Endothelial cell of umbilical vein (primary cell): ENCODE measurements around the gene POLR2J. TPM values are rescaled to one million over a fixed set of nuclear protein-coding genes. Genes with fewer than 3 reads are reported as not detected.

ENCODE experiments used
- BruUV-seq: library from RNA; stranded (reverse); fragments of 400-500 nt; replicated peaks from 2 replicates; lab custom pipeline; 2021; lab: Mats Ljungman, UMichigan
- CTCF ChIA-PET: fragments of 300-600, 350-600 bp; sonication (Branson Sonifier 250); formaldehyde crosslinking; loops from one replicate; lab custom pipeline; 2021; ENCODE audit warnings: antibody characterized with exemption, inconsistent platforms; lab: Charles Lee
- POLR2A ChIA-PET: fragments of 300-600, 350-600 bp; sonication (Branson Sonifier 250); formaldehyde crosslinking; loops from one replicate; lab custom pipeline; 2021; ENCODE audit warnings: antibody characterized with exemption, inconsistent platforms; lab: Charles Lee
- DNase-seq: peaks from one replicate; pipeline ENCODE4 v3.0.0-alpha.2; 2011; ENCODE audit warnings: low read depth, low spot score
- FAIRE-seq: peaks from 2 replicates; lab custom pipeline; 2011; peaks lifted over from hg19 to GRCh38; lab: Jason Lieb, UNC
- H2AFZ ChIP-seq: 2 replicates; pipeline ENCODE4 v1.6.0; 2012; ENCODE audit warnings: low read depth, low read length, control low read depth, inconsistent platforms
- H3K27ac ChIP-seq: 2 replicates; pipeline ENCODE4 v1.5.1; 2011; ENCODE audit warnings: low read depth, mild to moderate bottlenecking, control low read depth, low read length, moderate library complexity; ENCODE audit not compliant: insufficient read depth
- H3K27me3 ChIP-seq, 2 experiments: 2 replicates each; pipeline versions ENCODE4 v1.6.0 to v1.6.1; 2011; ENCODE audit warnings: low read length in 2 of 2, mixed read lengths in 1 of 2; ENCODE audit not compliant: control insufficient read depth in 2 of 2, insufficient read depth in 2 of 2
- H3K36me3 ChIP-seq, 2 experiments: 2 replicates in 1 of 2; 3 replicates in 1 of 2; pipeline ENCODE4 v1.5.1; 2011; ENCODE audit warnings: low read length in 2 of 2, mild to moderate bottlenecking in 1 of 2, moderate library complexity in 1 of 2; ENCODE audit not compliant: control insufficient read depth in 2 of 2, insufficient read depth in 2 of 2; ENCODE audit errors: extremely low read depth in 1 of 2
- H3K4me1 ChIP-seq: 3 replicates; pipeline ENCODE4 v1.5.1; 2011; ENCODE audit warnings: mild to moderate bottlenecking, low read length; ENCODE audit not compliant: control insufficient read depth, insufficient read depth; ENCODE audit errors: extremely low read depth
- H3K4me2 ChIP-seq: 2 replicates; pipeline ENCODE4 v1.6.1; 2011; ENCODE audit warnings: low read length, control low read depth, mixed read lengths; ENCODE audit not compliant: insufficient read depth
- H3K4me3 ChIP-seq, 3 experiments: fragments of 200-600 bp in 1 of 3; sonication (generic), shearing (Covaris generic) in 1 of 3; replicated peaks in 1 of 3; 2 replicates each; pipeline ENCODE4 v1.5.1; 2011 to 2016; ENCODE audit warnings: control low read depth in 3 of 3, low read length in 3 of 3, mild to moderate bottlenecking in 2 of 3, inconsistent platforms in 1 of 3, low read depth in 1 of 3, moderate library complexity in 1 of 3; ENCODE audit not compliant: insufficient read depth in 1 of 3
- H3K79me2 ChIP-seq: 2 replicates; pipeline ENCODE4 v1.6.0; 2012; ENCODE audit warnings: low read length, inconsistent platforms; ENCODE audit not compliant: control insufficient read depth, insufficient read depth
- H3K9ac ChIP-seq: replicated peaks from 2 replicates; pipeline ENCODE3; 2011; ENCODE audit warnings: low read length, control low read depth; ENCODE audit not compliant: insufficient read depth; ENCODE audit errors: extremely low read depth
- H3K9me1 ChIP-seq: replicated peaks from 3 replicates; pipeline ENCODE4 v1.6.0; 2011; ENCODE audit warnings: mild to moderate bottlenecking, low read length; ENCODE audit not compliant: control insufficient read depth, insufficient read depth; ENCODE audit errors: extremely low read depth
- H3K9me3 ChIP-seq: replicated peaks from 2 replicates; pipeline ENCODE4 v1.5.1; 2012; ENCODE audit warnings: low read length, inconsistent platforms; ENCODE audit not compliant: control insufficient read depth, insufficient read depth
- H4K20me1 ChIP-seq: replicated peaks from 2 replicates; pipeline ENCODE3; 2011; ENCODE audit warnings: mild to moderate bottlenecking, low read length; ENCODE audit not compliant: control insufficient read depth, insufficient read depth; ENCODE audit errors: extremely low read depth
- EZH2 ChIP-seq: IDR thresholded peaks from 2 replicates; pipeline ENCODE4 v1.6.1; 2012; ENCODE audit warnings: borderline replicate concordance, low read depth, mild to moderate bottlenecking, moderate library complexity, low read length, inconsistent platforms; ENCODE audit not compliant: severe bottlenecking
- FOS ChIP-seq: IDR thresholded peaks from 2 replicates; pipeline ENCODE4 v1.6.1; 2011; ENCODE audit warnings: mild to moderate bottlenecking, low read length, moderate library complexity, borderline replicate concordance; ENCODE audit not compliant: insufficient read depth
- GATA2 ChIP-seq: IDR thresholded peaks from 2 replicates; pipeline ENCODE4 v1.7.0; 2011; ENCODE audit warnings: low read depth, mild to moderate bottlenecking, moderate library complexity, mixed read lengths, low read length; ENCODE audit not compliant: insufficient read length, insufficient read depth
- JUN ChIP-seq: IDR thresholded peaks from 2 replicates; pipeline ENCODE4 v1.6.1; 2011; ENCODE audit warnings: borderline replicate concordance, low read depth; ENCODE audit not compliant: insufficient read length, insufficient read depth
- MYC ChIP-seq: IDR thresholded peaks from one replicate; pipeline ENCODE4 v1.6.1; 2011; ENCODE audit warnings: mild to moderate bottlenecking, low read depth, low read length
- POLR2A ChIP-seq: IDR thresholded peaks from 2 replicates; pipeline ENCODE4 v1.6.1; 2012; ENCODE audit warnings: low read depth, mild to moderate bottlenecking, control low read depth, low read length
- POLR2AphosphoS5 ChIP-seq: IDR thresholded peaks from 2 replicates; pipeline ENCODE4 v1.6.1; 2012; ENCODE audit warnings: low read depth, mild to moderate bottlenecking, control low read depth, low read length, moderate library complexity; ENCODE audit not compliant: insufficient read depth
- dilution Hi-C: fragments of 300-500 bp; cut with MboI; formaldehyde crosslinking; loops from one replicate; pipeline ENCODE4 v1.15.0; 2019; ENCODE audit warnings: low sequenced_read_pairs; ENCODE audit not compliant: extremely low pct_ligation_motif_present
- intact Hi-C: fragments of 100-400 bp; cut with micrococcal nuclease; formaldehyde crosslinking; loops from one replicate; pipeline ENCODE4 v1.10.0; 2022
- polyA plus RNA-seq, 4 experiments: library from polyadenylated mRNA; depleted of rRNA in 3 of 4; stranded (reverse) in 3 of 4; unstranded in 1 of 4; fragments of >200 nt; gene quantifications; 2 replicates each; pipeline versions ENCODE4 v1.2.1 to v1.2.3, GENCODE V29; 2011 to 2012; ENCODE audit warnings: missing spikeins in 1 of 4
- total RNA-seq: library from RNA; stranded (reverse); gene quantifications from 2 replicates; pipeline ENCODE4 v1.2.3, GENCODE V29; 2021
- TF ChIP-seq, protein P1 (sequence below), 2 donors: IDR thresholded peaks; 1 replicate in 1 of 2; 2 replicates in 1 of 2; pipeline ENCODE4 v1.5.1; 2011; ENCODE audit warnings: low read length in 2 of 2, mild to moderate bottlenecking in 2 of 2, moderate library complexity in 2 of 2, control low read depth in 1 of 2, inconsistent platforms in 1 of 2, low read depth in 1 of 2; ENCODE audit not compliant: insufficient read depth in 1 of 2; ENCODE audit errors: extremely low read depth in 1 of 2
- TF ChIP-seq, protein P2 (sequence below): IDR thresholded peaks from 2 replicates; pipeline ENCODE4 v1.6.1; 2011; ENCODE audit not compliant: insufficient read depth, insufficient read length

Gene POLR2J
- total and polyA plus RNA-seq, 2 donors (not counting 3 experiments of a cell fraction or from before 2014, with no cell fraction given), result 48.7 to 93.6 TPM

DNA sequence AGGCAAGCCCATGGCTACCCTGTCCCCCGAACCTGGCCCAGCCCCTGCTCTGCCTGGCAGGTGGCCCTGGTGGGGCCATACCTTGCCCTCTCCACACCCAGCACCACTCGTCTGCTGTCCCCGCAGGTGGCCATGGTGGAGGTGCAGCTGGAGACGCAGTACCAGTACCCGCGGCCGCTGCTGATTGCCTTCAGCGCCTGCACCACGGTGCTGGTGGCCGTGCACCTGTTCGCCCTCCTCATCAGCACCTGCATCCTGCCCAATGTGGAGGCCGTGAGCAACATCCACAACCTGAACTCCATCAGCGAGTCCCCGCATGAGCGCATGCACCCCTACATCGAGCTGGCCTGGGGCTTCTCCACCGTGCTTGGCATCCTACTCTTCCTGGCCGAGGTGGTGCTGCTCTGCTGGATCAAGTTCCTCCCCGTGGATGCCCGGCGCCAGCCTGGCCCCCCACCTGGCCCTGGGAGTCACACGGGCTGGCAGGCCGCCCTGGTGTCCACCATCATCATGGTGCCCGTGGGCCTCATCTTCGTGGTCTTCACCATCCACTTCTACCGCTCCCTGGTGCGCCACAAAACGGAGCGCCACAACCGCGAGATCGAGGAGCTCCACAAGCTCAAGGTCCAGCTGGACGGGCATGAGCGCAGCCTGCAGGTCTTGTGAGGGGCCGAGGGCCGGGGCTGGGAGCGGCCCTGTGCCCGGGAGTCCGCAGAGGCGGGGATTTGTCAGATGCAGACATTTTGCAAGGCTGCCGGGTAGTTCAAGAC is 32.1 kb downstream of the POLR2J start:
- POLR2A ChIA-PET, result no interaction called here
- Histone ChIP-seq H4K20me1 (no peaks in the 10 kb centered on the region), H3K9me1 (no peaks in the 10 kb centered on the region), H3K9me3 (no peaks in the 10 kb centered on the region), H3K27ac (no peak overlapping the region), H3K79me2 (no peaks in the 10 kb centered on the region), H3K36me3 (peaks cover 0 to 30% of the 10 kb centered on the region in 2 experiments), H3K4me1 (no peaks in the 10 kb centered on the region), H3K27me3 (no peaks in the 10 kb centered on the region), H3K9ac (no peak overlapping the region), H2AFZ (no peak overlapping the region), H3K4me3 (no peak overlapping the region), H3K4me2 (no peak overlapping the region)
- CTCF ChIA-PET, result no interaction called here
- no TSS peak for BruUV-seq
- DNase-seq (no peak), FAIRE-seq (no peak)
- intact Hi-C loops (no loop called here), dilution Hi-C loops (no loop called here)
- TF ChIP-seq, protein P1, sequence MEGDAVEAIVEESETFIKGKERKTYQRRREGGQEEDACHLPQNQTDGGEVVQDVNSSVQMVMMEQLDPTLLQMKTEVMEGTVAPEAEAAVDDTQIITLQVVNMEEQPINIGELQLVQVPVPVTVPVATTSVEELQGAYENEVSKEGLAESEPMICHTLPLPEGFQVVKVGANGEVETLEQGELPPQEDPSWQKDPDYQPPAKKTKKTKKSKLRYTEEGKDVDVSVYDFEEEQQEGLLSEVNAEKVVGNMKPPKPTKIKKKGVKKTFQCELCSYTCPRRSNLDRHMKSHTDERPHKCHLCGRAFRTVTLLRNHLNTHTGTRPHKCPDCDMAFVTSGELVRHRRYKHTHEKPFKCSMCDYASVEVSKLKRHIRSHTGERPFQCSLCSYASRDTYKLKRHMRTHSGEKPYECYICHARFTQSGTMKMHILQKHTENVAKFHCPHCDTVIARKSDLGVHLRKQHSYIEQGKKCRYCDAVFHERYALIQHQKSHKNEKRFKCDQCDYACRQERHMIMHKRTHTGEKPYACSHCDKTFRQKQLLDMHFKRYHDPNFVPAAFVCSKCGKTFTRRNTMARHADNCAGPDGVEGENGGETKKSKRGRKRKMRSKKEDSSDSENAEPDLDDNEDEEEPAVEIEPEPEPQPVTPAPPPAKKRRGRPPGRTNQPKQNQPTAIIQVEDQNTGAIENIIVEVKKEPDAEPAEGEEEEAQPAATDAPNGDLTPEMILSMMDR (IDR thresholded peaks at IDR 0.05; ENCODE audit: extremely low read depth in 1 of 2, insufficient read depth in 1 of 2, low read depth in 1 of 2, low read length in 2 of 2), result no peak
- no peak for TF ChIP-seq POLR2A
- no peak for TF ChIP-seq POLR2AphosphoS5
- TF ChIP-seq MYC, result no peak
- no peak for TF ChIP-seq EZH2
- TF ChIP-seq JUN, result no peak
- no peak for TF ChIP-seq FOS
- TF ChIP-seq GATA2, result no peak
- TF ChIP-seq, protein P2, sequence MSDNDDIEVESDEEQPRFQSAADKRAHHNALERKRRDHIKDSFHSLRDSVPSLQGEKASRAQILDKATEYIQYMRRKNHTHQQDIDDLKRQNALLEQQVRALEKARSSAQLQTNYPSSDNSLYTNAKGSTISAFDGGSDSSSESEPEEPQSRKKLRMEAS, result no peak
